ENCODE measurements around the gene KRTAP1-3. TPM values are rescaled to one million over a fixed set of nuclear protein-coding genes. Genes with fewer than 3 reads are reported as not detected.

KRTAP1-3 gene
- total RNA-seq, 1 experiment from 2014 or later: not detected

DNA sequence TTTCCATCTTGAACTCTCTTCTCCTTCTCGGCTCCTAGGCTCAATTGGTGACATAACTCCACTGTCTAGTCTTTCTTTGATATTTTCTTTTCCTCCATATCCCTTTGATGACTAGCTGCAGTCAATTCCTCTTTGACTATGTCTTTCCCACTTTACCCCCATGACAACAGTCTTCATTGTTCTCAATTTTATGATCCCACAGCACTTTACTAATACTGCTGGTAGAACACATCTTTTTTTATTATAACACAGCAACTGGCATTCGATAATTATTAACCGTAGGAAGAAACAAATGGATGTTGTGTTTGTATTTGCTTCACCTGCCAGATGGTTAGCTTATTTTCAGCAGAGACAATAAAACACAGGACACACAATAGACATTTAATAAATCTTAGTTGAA is 42.0 kb downstream of the KRTAP1-3 start (continued):
- TF ChIP-seq CBFB (CRISPR knock-in tag; IDR thresholded peaks at IDR 0.05; ENCODE audit: low read depth): no peak
- TF ChIP-seq TEAD4 (CRISPR knock-in tag; IDR thresholded peaks at IDR 0.05): no peak
- TF ChIP-seq, protein P1, sequence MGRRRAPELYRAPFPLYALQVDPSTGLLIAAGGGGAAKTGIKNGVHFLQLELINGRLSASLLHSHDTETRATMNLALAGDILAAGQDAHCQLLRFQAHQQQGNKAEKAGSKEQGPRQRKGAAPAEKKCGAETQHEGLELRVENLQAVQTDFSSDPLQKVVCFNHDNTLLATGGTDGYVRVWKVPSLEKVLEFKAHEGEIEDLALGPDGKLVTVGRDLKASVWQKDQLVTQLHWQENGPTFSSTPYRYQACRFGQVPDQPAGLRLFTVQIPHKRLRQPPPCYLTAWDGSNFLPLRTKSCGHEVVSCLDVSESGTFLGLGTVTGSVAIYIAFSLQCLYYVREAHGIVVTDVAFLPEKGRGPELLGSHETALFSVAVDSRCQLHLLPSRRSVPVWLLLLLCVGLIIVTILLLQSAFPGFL (CRISPR knock-in tag; IDR thresholded peaks at IDR 0.05; ENCODE audit: borderline replicate concordance): no peak
- no peak for TF ChIP-seq RORB (CRISPR knock-in tag; IDR thresholded peaks at IDR 0.05)
- TF ChIP-seq FOXP1 (CRISPR knock-in tag; IDR thresholded peaks at IDR 0.05; ENCODE audit: borderline replicate concordance): no peak

DNA sequence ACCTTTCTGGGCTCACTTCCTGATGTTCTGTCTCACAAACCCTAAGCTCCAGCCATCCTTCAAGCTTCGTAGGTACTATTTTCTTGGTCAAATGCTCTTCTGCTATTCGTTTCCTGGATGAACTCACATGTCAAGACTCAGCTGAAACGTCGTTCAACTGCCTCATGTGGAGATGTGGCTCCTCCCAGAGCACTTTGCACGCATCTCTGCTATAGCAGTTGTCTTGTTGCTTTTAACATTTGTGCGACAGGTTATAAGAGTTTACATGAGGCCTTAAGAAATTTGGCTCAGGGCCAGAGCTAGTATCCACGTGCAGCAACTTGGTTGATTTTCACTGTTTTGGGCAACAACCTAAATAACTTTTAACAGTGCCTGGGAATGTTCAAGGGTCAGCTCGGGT is 47.8 kb downstream of the KRTAP1-3 start:
- Mint-ChIP-seq H3K9me3 (peaks cover 11% of the 10 kb centered on the region), H3K27ac (no peak overlapping the region), H3K36me3 (no peaks in the 10 kb centered on the region), H3K27me3 (ENCODE audit: low read depth) (no peaks in the 10 kb centered on the region), H3K4me3 (no peak overlapping the region), H3K4me1 (peaks cover 2% of the 10 kb centered on the region; the same call in 1 of the 2 replicates)
- ATAC-seq (no peak), DNase-seq (ENCODE audit: low spot score) (no peak)
- no peak for TF ChIP-seq EMX1 (CRISPR knock-in tag; IDR thresholded peaks at IDR 0.05)
- TF ChIP-seq, protein P2, sequence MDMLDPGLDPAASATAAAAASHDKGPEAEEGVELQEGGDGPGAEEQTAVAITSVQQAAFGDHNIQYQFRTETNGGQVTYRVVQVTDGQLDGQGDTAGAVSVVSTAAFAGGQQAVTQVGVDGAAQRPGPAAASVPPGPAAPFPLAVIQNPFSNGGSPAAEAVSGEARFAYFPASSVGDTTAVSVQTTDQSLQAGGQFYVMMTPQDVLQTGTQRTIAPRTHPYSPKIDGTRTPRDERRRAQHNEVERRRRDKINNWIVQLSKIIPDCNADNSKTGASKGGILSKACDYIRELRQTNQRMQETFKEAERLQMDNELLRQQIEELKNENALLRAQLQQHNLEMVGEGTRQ (CRISPR knock-in tag; IDR thresholded peaks at IDR 0.05): no peak
- ChIA-PET CTCF (interaction anchor here (0.5 kb wide), 1 partner anchor 630 kb away, joined by 3 read pairs; no protein-coding TSS in a partner anchor), POLR2A (no interaction called here)

DNA sequence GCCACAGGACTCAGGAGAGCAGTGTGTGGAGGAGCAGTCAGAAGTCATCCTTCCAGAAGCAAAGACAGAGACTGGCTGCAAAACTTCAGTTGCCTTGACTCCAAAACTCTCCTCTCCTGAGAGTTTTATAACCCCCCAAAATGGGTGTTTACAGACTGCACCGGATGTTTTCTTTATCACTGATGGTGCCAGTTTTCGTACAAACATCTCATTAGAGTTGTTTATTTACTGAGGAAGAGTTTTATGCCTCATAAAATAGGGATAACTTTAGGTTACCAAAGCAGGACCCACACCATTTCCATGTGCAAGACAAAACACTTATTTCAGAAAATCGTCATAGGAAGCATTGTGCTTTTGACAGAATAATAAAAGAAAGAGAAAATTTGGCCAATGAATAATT is 50.4 kb downstream of the KRTAP1-3 start, which contains the start of gene KRT40:
Gene KRT40, minus strand, starts transcription at position 101 of the 400 bp plus-strand sequence. Its CDS starts 53 bp downstream, at position 48.
- Mint-ChIP-seq H3K4me1 (peaks cover 17% of the 10 kb centered on the region), H3K4me3 (no peak within 1 kb of the TSS), H3K27ac (no peak within 1 kb of the TSS), H3K9me3 (peaks cover 5% of the 10 kb centered on the region), H3K27me3 (ENCODE audit: low read depth) (no peaks in the 10 kb centered on the region), H3K36me3 (no peaks in the 10 kb centered on the region)
- POLR2A ChIA-PET: no interaction called here
- ATAC-seq (no peak), DNase-seq (ENCODE audit: low spot score) (no peak)
- TF ChIP-seq ZNF317 (CRISPR knock-in tag; IDR thresholded peaks at IDR 0.05; ENCODE audit: borderline replicate concordance, low read depth) (no peak), SMAD4 (CRISPR knock-in tag; IDR thresholded peaks at IDR 0.05) (no peak), GTF2I (CRISPR knock-in tag; conservative IDR thresholded peaks at IDR 0.05) (no peak), ZNF138 (CRISPR knock-in tag; conservative IDR thresholded peaks at IDR 0.05) (no peak), ZNF423 (CRISPR knock-in tag; IDR thresholded peaks at IDR 0.05) (no peak), EMX1 (CRISPR knock-in tag; IDR thresholded peaks at IDR 0.05) (no peak), CBFB (CRISPR knock-in tag; IDR thresholded peaks at IDR 0.05; ENCODE audit: low read depth) (no peak), NR1H2 (CRISPR knock-in tag; IDR thresholded peaks at IDR 0.05) (no peak), SOX15 (CRISPR knock-in tag; IDR thresholded peaks at IDR 0.05) (no peak), ZNF263 (CRISPR knock-in tag; IDR thresholded peaks at IDR 0.05; ENCODE audit: low read depth) (no peak), ZNF671 (CRISPR knock-in tag; IDR thresholded peaks at IDR 0.05) (no peak)
- TF ChIP-seq, protein P3, sequence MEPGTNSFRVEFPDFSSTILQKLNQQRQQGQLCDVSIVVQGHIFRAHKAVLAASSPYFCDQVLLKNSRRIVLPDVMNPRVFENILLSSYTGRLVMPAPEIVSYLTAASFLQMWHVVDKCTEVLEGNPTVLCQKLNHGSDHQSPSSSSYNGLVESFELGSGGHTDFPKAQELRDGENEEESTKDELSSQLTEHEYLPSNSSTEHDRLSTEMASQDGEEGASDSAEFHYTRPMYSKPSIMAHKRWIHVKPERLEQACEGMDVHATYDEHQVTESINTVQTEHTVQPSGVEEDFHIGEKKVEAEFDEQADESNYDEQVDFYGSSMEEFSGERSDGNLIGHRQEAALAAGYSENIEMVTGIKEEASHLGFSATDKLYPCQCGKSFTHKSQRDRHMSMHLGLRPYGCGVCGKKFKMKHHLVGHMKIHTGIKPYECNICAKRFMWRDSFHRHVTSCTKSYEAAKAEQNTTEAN (CRISPR knock-in tag; IDR thresholded peaks at IDR 0.05): no peak
- TF ChIP-seq, protein P4, sequence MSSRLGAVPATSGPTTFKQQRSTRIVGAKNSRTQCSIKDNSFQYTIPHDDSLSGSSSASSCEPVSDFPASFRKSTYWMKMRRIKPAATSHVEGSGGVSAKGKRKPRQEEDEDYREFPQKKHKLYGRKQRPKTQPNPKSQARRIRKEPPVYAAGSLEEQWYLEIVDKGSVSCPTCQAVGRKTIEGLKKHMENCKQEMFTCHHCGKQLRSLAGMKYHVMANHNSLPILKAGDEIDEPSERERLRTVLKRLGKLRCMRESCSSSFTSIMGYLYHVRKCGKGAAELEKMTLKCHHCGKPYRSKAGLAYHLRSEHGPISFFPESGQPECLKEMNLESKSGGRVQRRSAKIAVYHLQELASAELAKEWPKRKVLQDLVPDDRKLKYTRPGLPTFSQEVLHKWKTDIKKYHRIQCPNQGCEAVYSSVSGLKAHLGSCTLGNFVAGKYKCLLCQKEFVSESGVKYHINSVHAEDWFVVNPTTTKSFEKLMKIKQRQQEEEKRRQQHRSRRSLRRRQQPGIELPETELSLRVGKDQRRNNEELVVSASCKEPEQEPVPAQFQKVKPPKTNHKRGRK (CRISPR knock-in tag; IDR thresholded peaks at IDR 0.05; ENCODE audit: borderline replicate concordance): no peak
- TF ChIP-seq, protein P5, sequence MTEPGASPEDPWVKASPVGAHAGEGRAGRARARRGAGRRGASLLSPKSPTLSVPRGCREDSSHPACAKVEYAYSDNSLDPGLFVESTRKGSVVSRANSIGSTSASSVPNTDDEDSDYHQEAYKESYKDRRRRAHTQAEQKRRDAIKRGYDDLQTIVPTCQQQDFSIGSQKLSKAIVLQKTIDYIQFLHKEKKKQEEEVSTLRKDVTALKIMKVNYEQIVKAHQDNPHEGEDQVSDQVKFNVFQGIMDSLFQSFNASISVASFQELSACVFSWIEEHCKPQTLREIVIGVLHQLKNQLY (CRISPR knock-in tag; IDR thresholded peaks at IDR 0.05): no peak
- TF ChIP-seq, protein P6, sequence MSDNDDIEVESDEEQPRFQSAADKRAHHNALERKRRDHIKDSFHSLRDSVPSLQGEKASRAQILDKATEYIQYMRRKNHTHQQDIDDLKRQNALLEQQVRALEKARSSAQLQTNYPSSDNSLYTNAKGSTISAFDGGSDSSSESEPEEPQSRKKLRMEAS (CRISPR knock-in tag; IDR thresholded peaks at IDR 0.05): no peak
- TF ChIP-seq, protein P7, sequence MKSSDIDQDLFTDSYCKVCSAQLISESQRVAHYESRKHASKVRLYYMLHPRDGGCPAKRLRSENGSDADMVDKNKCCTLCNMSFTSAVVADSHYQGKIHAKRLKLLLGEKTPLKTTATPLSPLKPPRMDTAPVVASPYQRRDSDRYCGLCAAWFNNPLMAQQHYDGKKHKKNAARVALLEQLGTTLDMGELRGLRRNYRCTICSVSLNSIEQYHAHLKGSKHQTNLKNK (CRISPR knock-in tag; IDR thresholded peaks at IDR 0.05): no peak
- TF ChIP-seq, protein P8, sequence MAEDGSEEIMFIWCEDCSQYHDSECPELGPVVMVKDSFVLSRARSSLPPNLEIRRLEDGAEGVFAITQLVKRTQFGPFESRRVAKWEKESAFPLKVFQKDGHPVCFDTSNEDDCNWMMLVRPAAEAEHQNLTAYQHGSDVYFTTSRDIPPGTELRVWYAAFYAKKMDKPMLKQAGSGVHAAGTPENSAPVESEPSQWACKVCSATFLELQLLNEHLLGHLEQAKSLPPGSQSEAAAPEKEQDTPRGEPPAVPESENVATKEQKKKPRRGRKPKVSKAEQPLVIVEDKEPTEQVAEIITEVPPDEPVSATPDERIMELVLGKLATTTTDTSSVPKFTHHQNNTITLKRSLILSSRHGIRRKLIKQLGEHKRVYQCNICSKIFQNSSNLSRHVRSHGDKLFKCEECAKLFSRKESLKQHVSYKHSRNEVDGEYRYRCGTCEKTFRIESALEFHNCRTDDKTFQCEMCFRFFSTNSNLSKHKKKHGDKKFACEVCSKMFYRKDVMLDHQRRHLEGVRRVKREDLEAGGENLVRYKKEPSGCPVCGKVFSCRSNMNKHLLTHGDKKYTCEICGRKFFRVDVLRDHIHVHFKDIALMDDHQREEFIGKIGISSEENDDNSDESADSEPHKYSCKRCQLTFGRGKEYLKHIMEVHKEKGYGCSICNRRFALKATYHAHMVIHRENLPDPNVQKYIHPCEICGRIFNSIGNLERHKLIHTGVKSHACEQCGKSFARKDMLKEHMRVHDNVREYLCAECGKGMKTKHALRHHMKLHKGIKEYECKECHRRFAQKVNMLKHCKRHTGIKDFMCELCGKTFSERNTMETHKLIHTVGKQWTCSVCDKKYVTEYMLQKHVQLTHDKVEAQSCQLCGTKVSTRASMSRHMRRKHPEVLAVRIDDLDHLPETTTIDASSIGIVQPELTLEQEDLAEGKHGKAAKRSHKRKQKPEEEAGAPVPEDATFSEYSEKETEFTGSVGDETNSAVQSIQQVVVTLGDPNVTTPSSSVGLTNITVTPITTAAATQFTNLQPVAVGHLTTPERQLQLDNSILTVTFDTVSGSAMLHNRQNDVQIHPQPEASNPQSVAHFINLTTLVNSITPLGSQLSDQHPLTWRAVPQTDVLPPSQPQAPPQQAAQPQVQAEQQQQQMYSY (CRISPR knock-in tag; IDR thresholded peaks at IDR 0.05): no peak
- CTCF ChIA-PET: interaction anchor here (0.5 to 0.7 kb wide), 2 partner anchors 21 to 680 kb away, joined by 3 read pairs; no protein-coding TSS in a partner anchor
